Retinal pigment epithelial cell (primary cell): Measurements from ENCODE around the gene SAE1.

ENCODE experiments used
- DNase-seq: peaks from one replicate; pipeline ENCODE4 v3.0.0-alpha.2; 2010; ENCODE audit warnings: low read depth
- H3K4me3 ChIP-seq: 2 replicates; pipeline ENCODE4 v1.5.1; 2011; ENCODE audit warnings: mild to moderate bottlenecking, low read length, control low read depth, moderate library complexity
- CTCF ChIP-seq: conservative IDR thresholded peaks from 2 replicates; pipeline ENCODE4 v1.5.1; 2011; ENCODE audit warnings: low read depth, low read length, control low read depth, inconsistent platforms

Gene SAE1

DNA sequence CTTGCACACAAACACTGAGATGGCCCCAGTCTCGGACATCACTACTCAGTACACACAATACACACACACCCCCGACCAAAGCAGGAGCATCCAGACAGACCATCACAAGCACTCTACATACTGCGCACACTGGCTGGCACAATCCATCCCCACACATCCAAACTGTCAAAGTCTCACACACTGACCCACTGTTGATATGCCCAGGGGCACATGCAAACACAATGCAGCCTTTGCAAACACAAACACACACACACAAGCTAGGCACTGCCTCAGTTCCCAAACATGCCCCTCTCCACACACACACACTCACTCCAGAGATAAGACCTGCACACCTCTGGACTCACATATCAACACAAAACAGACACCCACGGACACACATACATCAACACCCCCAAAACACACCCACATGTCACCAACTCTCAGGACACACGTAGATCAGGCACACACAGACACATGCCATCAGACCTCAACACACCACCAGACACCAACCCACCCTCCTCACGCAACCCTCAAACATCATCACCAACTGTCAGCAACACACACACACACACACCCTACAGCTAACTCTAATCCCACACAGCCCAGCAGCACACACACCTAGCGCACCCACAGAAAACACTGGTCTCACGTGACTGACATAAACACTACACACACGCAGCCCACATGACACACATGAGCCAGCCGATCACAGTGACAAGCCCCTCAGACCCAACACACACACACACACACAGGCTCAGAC lies 98.5 kb downstream of the SAE1 start:
- TF ChIP-seq CTCF = no peak
- no peak for DNase-seq
- H3K4me3 ChIP-seq = peak overlapping the region; percentile 95

DNA sequence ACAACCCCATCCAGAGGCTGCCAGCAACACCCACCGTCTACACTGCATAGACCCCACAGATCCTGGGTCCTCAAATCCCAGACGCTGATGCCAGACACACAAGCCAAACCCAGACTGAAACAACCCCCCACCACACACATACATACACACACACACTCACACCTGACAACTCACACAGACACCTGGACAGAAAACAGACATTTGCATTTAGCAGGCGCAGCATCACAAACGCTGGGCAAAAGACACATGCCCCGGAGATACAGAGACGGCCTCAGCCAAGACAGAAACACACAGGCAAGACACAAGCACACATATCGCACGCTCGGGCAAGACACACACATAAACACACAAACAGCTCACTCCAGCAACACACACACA lies 99.0 kb downstream of the SAE1 start:
- TF ChIP-seq CTCF = no peak
- peak overlapping the region; percentile 95 for H3K4me3 ChIP-seq
- DNase-seq = no peak

DNA sequence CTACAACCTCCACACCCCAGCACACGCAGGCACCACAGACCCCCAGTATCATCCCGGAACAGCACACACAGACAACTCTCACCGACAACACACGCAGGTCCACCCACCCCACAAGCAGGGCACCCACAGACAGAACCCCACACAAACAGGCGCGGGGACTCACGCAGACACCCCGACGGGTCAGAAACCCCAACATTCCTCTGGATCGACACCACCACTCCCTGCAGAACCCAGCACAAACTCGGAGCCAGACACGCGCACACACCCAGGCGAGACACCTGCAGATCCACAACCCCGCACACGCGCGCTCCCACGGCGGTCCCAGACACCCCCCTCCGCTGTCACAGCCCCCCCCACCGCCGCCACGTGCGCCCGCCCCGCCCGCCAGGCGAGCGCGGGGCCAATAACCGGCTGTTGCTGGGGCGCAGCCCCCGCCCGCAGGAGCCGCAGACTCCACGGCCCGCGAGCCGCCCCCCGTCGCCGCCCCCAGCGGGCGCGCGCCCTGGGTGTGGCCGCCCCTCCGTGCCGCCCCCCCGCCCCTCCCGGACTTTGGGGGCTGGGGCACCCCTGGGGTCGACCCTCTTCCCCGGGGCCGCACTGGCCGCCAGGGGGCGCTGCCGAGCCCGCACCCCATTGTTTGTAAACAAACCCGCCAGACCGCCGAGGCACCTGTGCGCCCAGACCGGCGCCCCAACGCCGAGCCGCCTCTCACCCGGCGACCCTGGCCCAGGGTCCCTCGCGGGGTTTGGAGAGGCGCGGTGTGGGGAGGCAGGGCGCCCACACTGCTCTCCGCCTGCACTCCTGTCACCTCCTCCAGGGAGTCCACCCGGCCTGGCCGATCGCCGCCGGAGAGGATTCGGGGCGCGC lies 99.7 kb downstream of the SAE1 start:
- H3K4me3 ChIP-seq = peak overlapping the region; percentile 95
- peak; percentile 65 for TF ChIP-seq CTCF
- no peak for DNase-seq

GRCh38 chr19:47230921-47231214 lies 100.2 kb downstream of the SAE1 start, which contains the start of gene BBC3:
Gene BBC3 (minus strand): TSS chr19:47231199. CDS start chr19:47228431, 2,768 bp downstream.
- peak within 1 kb of the TSS; percentile 95 for H3K4me3 ChIP-seq
- no peak for DNase-seq
- no peak for TF ChIP-seq CTCF

DNA sequence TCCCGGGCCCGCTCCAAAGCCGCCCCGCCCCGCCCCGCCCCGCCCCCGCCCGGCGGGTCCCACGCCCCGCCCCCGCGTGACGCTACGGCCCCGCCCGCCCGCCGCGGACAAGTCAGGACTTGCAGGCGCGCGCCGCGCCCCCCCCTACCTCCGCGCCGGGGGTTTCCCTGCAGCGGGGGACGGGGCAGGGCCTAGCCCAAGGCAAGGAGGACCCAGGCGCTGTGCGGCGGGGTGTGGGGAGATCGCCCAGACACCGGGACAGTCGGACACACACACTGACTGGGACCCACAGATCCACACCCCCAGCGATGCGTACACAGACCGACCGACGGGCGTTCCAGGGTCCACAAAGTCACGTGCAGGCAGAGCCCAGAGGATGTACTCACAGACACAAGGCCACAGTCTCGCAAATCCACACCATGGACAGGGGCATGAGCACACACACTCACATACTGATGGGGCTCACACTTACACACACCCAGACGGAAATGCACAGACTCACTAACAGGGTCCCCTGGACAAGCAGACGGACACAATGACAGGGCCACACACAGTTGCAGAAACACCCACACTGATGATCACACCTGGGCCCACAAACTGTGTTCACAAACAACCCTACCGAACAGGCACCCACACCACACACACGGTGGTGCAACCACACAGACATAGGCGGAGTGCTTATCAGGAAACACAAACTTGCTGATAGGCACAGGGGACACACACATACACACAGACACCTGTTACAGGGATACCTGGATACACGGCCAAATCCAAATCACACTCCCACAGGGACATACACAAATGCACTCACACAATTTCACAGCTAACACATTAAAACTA lies 100.8 kb downstream of the SAE1 start:
- DNase-seq = no peak
- peak overlapping the region; percentile 52 for H3K4me3 ChIP-seq
- TF ChIP-seq CTCF = no peak

DNA sequence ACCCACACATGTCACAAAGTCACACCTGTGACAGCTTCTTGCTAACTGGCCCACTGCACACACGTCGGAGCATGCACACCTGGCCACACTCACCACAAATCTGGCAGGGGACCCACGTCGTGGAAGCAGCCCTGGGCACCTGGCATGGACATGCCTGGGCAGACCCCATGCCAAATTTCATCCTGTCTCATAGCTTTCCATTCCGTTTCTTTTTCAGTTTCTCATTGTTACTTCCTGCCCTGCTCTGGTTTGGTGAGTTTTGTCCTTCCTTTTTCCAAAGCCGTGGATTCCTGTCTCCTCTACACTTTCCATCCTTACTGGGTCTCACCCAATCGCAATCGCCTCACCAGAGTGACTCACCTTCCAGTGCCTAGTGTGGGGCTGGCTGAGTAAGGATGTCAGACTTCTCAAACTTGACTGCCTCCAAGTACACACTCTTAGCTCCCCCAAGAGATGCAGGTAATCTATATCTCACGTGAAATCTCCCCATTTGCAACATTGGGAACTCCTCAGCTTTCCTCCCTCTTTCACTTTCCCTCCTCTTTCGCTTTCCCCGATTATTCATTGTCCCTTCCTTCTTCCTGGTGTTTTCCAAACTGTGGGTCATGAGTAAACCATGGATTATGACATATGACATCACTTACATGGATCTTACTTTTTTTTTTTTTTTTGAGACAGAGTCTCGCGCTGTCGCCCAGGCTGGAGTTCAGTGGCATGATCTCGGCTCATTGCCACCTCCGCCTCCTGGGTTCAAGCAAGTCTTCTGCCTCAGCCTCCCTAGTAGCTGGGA lies 102.0 kb downstream of the SAE1 start:
- H3K4me3 ChIP-seq = peak overlapping the region; percentile 20
- no peak for DNase-seq
- TF ChIP-seq CTCF = no peak
